ENCODE measurements around the gene CEP85L.

The CEP85L gene

DNA sequence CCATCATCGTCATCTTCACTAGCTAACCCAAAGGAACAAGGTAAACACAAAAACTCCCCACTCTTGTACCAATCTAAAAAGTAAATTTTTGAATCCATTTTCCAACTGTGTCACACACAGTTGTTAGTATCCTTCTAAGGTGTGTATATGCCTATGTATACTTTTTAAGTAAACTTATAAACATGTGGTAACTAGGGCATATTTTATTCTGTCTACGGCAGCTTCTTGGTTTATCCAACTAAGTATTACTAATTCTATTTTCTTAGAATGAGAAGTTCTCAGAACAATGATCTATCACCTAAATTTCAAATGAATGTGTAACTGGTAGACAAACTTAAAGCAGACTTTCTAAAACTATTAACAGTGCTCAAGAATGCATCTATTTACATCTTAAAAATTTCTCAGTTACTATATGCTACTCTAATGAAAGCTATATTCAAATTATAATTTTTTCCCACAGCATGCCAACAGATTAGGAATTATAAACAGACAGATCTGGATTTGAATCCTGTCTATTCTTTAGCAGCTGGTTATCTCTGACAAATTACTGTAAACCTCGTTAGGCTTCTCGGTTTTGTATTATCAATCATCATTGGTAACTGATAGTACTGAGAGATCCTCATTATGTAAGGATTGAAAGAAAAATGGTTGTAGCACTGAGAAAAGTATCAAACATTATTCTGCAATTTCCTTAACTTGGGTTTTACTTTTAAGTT is 105.1 kb downstream of the CEP85L start:
- H3K4me3 ChIP-seq (ENCODE audit: low read depth, low read length): no peak overlapping the region

- no peak overlapping the region for H3K4me3 ChIP-seq (ENCODE audit: low read depth, low read length)
These were observed 107.3 kb downstream of the CEP85L start for GRCh38 chr6:118544105-118544504.

- H3K4me3 ChIP-seq (ENCODE audit: low read depth, low read length): no peak overlapping the region
These were observed 109.0 kb downstream of the CEP85L start for GRCh38 chr6:118542184-118542952.

GRCh38 chr6:118537574-118537973 is 113.8 kb downstream of the CEP85L start:
- H3K4me3 ChIP-seq (ENCODE audit: low read depth, low read length): no peak overlapping the region

DNA sequence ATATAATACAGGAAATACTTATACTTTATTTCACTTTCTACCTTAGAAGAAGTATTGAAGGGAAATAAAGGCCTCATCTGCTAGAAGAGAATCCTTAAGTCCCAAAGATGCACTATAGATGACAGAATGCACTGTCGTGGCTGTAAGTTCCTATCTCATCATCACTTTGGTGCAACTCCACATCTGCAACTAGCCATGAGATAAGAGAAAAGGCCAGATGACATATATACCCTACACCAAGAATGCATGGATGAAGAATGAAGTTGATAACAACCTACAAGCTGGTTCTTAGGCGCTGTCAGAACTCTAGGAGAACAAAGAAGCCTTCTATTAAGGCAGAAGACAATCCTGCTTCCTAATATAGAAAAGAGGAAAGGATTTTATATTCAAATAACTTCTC is 114.9 kb downstream of the CEP85L start:
- no peak overlapping the region for H3K4me3 ChIP-seq (ENCODE audit: low read depth, low read length)

GRCh38 chr6:118535176-118535844 is 116.1 kb downstream of the CEP85L start:
- H3K4me3 ChIP-seq (ENCODE audit: low read depth, low read length): no peak overlapping the region

DNA sequence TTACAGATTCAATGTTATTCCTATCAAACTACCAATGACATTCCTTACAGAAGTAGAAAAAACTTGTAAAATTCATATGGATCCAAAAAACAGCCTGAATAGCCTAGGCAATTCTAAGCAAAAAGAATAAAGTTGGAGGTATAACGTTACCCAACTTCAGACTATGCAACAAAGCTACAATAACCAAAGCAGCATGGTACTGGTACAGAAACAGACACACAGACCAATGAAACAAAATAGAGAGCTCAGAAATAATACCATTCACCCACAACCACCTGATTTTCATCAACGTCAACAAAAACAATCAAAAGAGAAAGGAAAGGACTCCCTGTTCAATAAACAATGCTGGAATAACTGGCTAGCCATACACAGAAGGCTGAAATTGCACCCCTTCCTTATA is 120.4 kb downstream of the CEP85L start:
- H3K4me3 ChIP-seq (ENCODE audit: low read depth, low read length): no peak overlapping the region

GRCh38 chr6:118529756-118530155 is 121.6 kb downstream of the CEP85L start:
- H3K4me3 ChIP-seq (ENCODE audit: low read depth, low read length): no peak overlapping the region

DNA sequence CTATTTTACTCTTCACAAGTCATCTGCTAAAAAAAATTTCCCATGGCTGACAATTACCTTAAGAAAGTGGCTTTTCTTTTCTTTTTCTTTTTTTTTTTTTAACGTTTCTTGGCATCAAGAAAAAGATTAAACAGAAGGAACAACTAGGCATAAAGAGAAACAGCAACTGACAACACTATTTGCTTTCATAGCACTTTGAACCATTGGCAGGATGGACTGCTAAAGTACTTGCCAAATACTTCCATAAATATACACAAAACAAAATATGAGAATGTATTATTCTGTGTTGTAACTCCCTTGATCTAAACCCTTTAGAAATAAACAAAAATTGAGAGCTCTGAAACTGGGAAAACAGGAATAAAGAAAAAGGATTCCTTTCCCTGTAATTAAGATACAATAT is 123.3 kb downstream of the CEP85L start:
- no peak overlapping the region for H3K4me3 ChIP-seq (ENCODE audit: low read depth, low read length)

GRCh38 chr6:118525913-118526780 is 125.2 kb downstream of the CEP85L start:
- H3K4me3 ChIP-seq (ENCODE audit: low read depth, low read length): no peak overlapping the region

DNA sequence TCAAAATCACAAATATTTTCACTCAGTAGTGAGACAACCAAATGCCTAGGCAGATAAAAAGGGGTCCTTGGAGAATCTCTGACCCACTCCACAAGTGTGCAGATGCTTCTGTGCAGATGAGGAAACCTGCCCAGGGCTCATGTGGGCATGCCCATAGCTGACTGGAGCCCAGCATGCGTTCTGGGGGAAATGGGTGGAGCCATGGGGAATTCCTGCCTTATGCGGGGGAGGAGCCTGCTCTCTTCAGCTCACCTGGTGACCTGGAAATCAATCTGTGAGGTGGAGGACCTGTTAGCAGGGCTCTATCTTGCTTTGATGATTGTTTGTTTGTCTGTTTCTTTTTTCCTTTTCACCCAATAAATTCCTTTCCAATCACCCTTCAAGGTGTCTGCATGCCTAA is 126.7 kb downstream of the CEP85L start:
- no peak overlapping the region for H3K4me3 ChIP-seq (ENCODE audit: low read depth, low read length)

- H3K4me3 ChIP-seq (ENCODE audit: low read depth, low read length): no peak overlapping the region
These were observed 128.2 kb downstream of the CEP85L start for GRCh38 chr6:118523216-118523615.

DNA sequence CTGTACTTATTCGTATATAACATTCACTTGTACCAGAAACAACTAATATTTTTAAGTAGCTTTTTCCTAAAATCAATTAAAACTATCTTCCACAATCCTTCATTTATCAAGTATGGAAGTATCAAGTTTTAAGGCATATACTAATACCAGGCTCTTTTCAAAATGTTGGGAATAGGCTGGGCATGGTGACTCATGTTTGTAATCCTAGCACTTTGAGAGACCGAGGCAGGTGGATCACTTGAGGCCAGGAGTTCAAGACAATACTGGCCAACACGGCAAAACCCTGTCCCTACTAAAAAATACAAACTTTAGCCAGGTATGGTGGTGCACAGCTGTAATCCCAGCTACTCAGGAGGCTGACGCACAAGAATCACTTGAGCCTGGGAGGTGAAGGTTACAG is 129.0 kb downstream of the CEP85L start:
- H3K4me3 ChIP-seq (ENCODE audit: low read depth, low read length): no peak overlapping the region

- no peak overlapping the region for H3K4me3 ChIP-seq (ENCODE audit: low read depth, low read length)
These were observed 136.7 kb downstream of the CEP85L start for GRCh38 chr6:118514689-118515088.

DNA sequence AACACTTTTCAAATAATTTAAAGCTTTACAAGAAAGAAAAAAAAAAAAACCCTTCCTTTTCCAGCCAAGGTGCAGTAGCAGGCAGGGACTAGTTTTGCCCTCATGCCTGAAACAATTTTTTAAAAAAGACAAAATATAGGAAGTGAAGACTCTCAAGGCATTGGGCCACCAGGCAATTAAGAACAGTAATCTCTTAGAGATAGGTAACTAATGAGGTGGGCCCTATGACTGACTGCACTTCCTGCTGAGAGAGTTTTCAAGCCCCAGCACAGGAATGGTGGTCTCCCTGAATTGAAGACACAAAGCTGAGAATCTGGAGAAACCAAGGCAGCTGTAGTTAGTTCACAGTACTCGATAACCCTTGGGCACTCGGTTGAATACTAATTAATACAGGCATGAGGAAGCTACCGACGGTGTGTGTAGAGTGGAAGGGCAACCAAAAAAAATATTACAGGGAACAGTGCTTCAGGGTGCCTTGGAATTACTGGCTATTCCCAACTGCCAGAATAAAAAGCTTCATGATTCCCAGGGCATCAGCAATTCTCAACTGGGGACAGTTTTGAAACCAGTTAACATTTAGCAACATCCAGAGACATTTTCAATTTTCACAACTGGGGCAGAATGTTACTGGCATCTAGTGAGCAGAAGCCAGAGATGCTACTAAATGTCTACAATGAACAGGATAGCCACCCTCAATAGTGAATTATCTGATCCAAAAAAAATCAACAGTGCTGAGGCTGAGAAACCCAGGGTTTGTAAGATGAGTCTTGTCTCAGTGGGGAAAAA is 139.3 kb downstream of the CEP85L start:
- H3K4me3 ChIP-seq (ENCODE audit: low read depth, low read length): no peak overlapping the region

- H3K4me3 ChIP-seq (ENCODE audit: low read depth, low read length): no peak overlapping the region
These were observed 142.3 kb downstream of the CEP85L start for GRCh38 chr6:118509009-118509617.

DNA sequence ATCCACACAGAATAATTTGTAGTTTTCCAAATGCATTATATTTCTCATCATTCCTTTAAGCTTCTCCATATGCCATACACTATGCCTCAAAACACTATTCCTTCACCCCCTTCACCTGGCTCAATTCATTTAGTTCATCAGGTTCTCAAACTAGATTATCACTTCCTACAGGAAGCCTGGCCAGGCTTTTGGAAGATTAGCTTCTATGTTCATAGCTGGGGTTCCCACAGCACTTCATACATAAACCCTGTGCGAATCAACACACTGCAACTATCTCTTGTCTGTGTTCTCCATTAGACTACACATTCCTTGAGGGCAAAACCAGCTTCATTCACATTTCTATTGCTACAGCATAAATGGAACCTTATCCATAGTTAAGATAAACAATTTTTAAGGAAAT is 143.8 kb downstream of the CEP85L start:
- H3K4me3 ChIP-seq (ENCODE audit: low read depth, low read length): no peak overlapping the region

GRCh38 chr6:118506071-118506638 is 145.2 kb downstream of the CEP85L start:
- H3K4me3 ChIP-seq (ENCODE audit: low read depth, low read length): no peak overlapping the region

GRCh38 chr6:118505656-118506055 is 145.7 kb downstream of the CEP85L start:
- H3K4me3 ChIP-seq (ENCODE audit: low read depth, low read length): no peak overlapping the region
